ENCODE data around the gene TBL1X.

GRCh38 chrX:9586992-9587392 lies 122.1 kb downstream of the TBL1X start:
- TF ChIP-seq CTCF (conservative IDR thresholded peaks at IDR 0.05; ENCODE audit: low read depth, low read length), result no peak
- no peak for TF ChIP-seq EZH2 (IDR thresholded peaks at IDR 0.05; ENCODE audit: low read length, unreplicated experiment)
- no peak for TF ChIP-seq EZH2phosphoT487 (IDR thresholded peaks at IDR 0.05; ENCODE audit: borderline replicate concordance, low read length)
